GM13976 (cell line): ENCODE measurements around the gene PLEKHG3.

Experiments
- DNase-seq: peaks from one replicate; pipeline ENCODE4 v3.0.0; 2012; ENCODE audit warnings: low spot score
- in situ Hi-C: fragments of 300-500 bp; cut with MboI; formaldehyde crosslinking; loops from one replicate; pipeline ENCODE4 v1.12.0; 2022; ENCODE audit warnings: low sequenced_read_pairs, mixed read lengths, inconsistent platforms; ENCODE audit not compliant: unreplicated experiment
- TF ChIP-seq, protein P1 (sequence below): IDR thresholded peaks from 2 replicates; pipeline ENCODE4 v1.5.1; 2012; ENCODE audit warnings: borderline replicate concordance, mild to moderate bottlenecking; ENCODE audit not compliant: insufficient read depth; ENCODE audit errors: extremely low read depth, missing control alignments, control extremely low read depth

Gene PLEKHG3

DNA sequence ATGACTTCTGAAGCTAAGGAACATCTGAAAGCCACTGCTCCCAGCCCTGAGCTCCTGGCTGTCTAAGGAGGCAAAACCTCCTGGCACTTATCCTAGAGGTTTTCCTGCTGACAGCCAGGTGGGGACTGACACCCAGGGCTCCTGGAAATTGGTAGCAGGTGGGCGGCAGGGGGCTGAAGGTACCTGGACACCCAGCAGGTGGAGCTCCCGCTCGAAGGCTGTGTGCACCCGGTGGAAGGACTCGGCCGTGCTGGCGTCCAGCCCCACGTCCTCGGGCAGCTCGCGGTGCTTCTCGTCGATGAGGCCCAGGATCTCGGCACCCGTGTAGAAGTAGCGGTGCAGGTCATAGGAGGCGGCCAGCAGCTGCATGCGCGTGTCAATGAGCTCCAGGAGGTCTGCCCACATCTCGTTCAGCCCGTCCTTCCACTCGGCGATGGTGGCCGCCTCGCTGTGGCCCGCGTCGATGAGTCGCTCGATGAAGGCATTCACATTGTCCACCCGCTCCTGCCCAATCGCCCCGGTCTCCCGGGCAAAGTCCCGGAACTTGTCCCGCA lies 68.2 kb downstream of the PLEKHG3 start:
- no peak for DNase-seq
- TF ChIP-seq, protein P1, sequence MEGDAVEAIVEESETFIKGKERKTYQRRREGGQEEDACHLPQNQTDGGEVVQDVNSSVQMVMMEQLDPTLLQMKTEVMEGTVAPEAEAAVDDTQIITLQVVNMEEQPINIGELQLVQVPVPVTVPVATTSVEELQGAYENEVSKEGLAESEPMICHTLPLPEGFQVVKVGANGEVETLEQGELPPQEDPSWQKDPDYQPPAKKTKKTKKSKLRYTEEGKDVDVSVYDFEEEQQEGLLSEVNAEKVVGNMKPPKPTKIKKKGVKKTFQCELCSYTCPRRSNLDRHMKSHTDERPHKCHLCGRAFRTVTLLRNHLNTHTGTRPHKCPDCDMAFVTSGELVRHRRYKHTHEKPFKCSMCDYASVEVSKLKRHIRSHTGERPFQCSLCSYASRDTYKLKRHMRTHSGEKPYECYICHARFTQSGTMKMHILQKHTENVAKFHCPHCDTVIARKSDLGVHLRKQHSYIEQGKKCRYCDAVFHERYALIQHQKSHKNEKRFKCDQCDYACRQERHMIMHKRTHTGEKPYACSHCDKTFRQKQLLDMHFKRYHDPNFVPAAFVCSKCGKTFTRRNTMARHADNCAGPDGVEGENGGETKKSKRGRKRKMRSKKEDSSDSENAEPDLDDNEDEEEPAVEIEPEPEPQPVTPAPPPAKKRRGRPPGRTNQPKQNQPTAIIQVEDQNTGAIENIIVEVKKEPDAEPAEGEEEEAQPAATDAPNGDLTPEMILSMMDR: no peak
- in situ Hi-C loops: no loop called here

DNA sequence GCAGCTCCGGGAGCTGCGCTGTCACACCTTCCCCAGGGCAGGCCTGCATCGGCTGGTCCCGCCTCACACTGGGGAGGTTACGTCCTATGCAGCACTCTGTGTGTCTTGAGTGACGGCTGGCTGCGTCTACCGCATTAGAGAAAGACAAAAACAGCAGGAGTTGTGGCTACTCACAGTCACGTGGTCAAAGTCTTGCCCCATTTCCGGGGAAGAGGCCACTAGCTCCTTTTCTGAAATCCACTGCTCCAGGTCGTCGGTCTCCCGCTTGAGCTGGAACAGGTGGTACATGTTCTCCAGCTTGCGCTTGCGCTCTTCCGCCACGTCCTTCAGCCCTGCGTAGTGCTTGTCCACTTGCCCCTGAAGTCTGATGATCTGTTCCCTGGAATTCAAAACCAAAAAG lies 68.8 kb downstream of the PLEKHG3 start:
- no peak for DNase-seq
- TF ChIP-seq, protein P1: no peak
- in situ Hi-C loops: no loop called here

DNA sequence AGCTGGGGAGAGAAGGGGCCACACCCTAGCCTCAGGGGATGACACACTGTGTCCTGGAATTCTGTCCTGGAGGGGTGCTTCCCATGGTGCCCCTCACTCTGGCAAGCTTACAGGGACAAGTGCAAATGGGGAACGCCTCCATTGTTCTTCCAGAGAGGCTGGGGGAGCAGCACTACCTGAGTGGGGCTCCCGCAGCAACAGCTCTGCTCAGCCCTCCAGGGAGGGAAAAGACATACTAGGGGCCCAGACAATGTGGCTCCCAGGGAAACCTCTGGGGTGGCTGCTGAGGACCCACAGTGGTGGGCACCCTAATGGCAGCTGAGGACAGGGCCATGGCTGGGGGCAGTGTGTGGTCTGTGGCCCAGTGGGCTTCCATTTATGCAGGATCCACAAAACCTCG lies 69.4 kb downstream of the PLEKHG3 start:
- TF ChIP-seq, protein P1: no peak
- in situ Hi-C loops: no loop called here

DNA sequence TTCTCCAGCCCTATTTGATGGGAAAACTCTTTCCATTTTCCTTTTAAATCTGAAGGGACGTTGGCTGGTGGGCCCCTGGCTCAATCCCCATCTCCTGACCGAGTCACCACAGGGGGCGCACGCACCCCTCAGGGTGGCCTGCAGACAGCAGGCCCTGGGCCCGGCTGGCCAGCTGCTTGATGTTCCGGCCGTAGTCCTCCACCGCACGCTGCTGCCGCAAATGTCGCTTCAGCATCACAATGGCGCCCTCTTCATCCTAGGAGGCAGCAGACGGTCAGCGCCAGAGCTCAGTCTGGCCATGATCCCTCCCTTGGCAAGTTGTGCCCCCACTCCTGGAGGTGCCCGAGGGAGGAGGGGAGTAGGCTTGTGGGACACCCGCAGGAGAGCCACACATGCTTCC lies 70.0 kb downstream of the PLEKHG3 start:
- no peak for DNase-seq
- TF ChIP-seq, protein P1: no peak
- in situ Hi-C loops: no loop called here

More for the DNA sequence above, 69.4 kb downstream of the PLEKHG3 start:
- DNase-seq: no peak

DNA sequence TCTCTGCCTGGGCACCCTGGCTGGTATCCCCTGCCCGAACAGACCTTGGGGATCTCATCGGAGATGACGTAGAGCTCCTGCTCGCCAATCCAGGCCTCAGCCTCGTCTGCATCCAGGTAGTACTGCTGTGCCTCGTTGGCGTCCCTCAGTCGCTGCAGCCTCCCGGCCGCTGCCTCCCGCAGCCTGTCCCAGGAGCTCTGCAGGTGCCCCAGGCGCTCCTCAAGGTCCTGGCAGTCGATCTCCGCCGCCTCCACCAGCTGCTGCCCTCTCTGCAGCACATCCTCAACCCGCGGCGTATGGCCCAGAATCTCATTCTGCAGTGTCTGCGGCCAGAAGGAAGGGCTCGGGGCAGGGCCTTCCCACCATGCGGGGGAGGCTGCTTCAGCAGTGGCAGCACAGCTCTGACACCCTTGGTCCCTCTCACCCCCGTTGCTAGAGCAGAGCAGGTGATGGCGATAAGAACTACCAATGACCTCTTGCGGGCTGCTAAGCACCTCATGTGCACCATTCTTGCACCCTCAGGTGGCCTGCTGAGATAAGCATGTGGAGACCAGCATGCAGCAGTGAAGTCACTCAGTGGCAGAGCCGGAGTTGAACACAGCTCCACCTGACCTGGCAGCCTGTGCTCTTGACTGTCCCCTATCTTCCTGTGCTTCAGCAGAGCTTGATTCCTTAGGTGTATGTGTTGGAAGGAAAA lies 71.0 kb downstream of the PLEKHG3 start:
- in situ Hi-C loops: no loop called here
- TF ChIP-seq, protein P1: no peak
- no peak for DNase-seq

DNA sequence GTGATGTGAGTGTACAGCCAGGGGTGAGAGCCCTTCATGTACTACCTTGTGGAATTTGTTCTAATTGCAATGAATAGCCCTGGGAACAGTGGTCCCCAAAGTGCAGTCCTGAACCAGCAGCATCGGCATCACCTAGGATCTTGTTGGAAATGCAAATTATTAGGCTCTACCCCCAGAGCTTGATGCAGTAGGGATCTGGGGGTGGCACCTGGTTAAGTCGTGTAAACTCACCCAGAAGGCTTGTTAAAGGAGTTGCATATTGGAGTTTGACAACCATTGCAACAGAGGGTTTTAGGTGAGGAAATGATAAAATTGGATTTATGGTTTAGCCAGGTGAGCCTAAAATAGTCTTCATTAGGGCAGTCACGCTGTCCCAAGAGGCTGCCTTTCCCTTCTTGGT lies 73.2 kb downstream of the PLEKHG3 start:
- TF ChIP-seq, protein P1: no peak
- DNase-seq: no peak
- in situ Hi-C loops: no loop called here

DNA sequence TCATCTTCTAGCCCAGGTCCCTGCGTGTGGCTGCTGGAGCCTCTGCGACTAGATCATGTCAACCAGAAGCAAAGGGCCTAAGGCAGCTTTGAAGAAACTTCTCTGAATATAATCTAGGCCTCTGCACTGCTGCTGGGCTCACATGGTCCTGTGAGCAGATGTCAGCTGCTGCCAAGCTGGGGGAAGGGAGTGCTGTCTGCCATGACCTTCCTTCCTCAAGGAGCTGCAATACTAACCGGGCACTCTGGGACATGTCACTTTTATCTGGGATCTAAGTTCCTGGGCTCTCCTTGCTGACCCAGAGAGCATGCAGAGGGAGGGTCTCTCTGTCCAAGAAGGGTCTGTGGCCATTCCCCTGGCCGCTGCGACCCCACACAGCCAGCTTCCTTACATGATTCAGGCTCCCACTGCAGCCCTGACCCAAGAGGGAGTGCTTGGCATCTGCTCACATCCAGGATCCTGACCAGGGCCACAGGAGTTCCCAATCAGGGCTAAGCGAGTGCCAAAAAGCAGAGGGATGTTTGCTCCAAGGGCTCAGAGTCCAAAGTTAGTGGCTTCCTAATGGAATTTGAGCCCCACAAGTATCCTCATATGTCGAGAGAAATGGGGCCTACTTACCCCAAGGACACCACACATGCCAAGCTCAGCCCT lies 74.0 kb downstream of the PLEKHG3 start:
- in situ Hi-C loops: no loop called here
- DNase-seq: no peak

More for the DNA sequence above, 74.0 kb downstream of the PLEKHG3 start:
- TF ChIP-seq, protein P1: no peak
